Measurements from ENCODE around the gene PLD1.

PLD1 gene

DNA sequence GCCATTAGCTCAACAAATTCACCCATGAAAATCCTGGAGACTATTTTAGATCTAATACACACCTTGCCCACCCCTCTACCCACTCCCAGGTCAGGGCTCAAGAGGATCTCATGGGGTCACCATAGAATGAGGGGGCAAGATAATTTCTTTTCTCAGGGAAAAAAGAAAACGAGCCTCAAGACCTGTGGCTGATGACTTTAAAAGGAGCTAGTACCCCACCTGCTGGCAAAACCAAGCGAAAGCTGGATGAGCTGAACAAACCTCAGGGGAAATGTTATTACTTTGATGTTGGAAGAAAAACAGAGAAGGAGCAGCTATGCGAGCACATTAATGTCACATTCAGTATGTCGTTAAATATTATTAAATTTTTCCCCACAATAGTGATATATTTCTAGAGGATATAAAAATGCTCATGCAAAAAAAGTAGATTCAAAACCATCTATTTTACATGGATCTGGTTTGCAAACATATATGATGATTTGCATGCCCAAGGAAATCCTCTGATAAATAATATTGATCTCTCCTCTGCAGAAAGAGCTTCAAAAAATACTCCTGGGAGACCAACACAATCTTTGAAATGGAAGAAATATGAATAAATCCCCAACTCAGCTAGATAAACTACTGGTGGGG, 37.7 kb downstream of the PLD1 start:
- TF ChIP-seq, protein P1, sequence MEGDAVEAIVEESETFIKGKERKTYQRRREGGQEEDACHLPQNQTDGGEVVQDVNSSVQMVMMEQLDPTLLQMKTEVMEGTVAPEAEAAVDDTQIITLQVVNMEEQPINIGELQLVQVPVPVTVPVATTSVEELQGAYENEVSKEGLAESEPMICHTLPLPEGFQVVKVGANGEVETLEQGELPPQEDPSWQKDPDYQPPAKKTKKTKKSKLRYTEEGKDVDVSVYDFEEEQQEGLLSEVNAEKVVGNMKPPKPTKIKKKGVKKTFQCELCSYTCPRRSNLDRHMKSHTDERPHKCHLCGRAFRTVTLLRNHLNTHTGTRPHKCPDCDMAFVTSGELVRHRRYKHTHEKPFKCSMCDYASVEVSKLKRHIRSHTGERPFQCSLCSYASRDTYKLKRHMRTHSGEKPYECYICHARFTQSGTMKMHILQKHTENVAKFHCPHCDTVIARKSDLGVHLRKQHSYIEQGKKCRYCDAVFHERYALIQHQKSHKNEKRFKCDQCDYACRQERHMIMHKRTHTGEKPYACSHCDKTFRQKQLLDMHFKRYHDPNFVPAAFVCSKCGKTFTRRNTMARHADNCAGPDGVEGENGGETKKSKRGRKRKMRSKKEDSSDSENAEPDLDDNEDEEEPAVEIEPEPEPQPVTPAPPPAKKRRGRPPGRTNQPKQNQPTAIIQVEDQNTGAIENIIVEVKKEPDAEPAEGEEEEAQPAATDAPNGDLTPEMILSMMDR (IDR thresholded peaks at IDR 0.05; ENCODE audit: control extremely low read depth, extremely low read depth, low read depth, missing control alignments) = peak; percentile 72
- peak; percentile 58 for DNase-seq (ENCODE audit: extremely low spot score)
- POLR2A ChIA-PET = no interaction called here
- CTCF ChIA-PET = interaction anchor here (0.7 to 3.5 kb wide), 56 partner anchors 9 to 961 kb away, joined by 3 to 39 read pairs (median 6); partner anchors contain the start of gene PLD1

- TF ChIP-seq, protein P1 (IDR thresholded peaks at IDR 0.05; ENCODE audit: control extremely low read depth, extremely low read depth, low read depth, missing control alignments) = no peak
- peak; percentile 24 for DNase-seq (ENCODE audit: extremely low spot score)
- ChIA-PET CTCF (interaction anchor here (0.7 to 3.5 kb wide), 27 partner anchors 10 to 808 kb away, joined by 3 to 39 read pairs (median 10); no protein-coding TSS in a partner anchor), POLR2A (no interaction called here)
These were observed 39.3 kb downstream of the PLD1 start for GRCh38 chr3:171770689-171771620.

DNA sequence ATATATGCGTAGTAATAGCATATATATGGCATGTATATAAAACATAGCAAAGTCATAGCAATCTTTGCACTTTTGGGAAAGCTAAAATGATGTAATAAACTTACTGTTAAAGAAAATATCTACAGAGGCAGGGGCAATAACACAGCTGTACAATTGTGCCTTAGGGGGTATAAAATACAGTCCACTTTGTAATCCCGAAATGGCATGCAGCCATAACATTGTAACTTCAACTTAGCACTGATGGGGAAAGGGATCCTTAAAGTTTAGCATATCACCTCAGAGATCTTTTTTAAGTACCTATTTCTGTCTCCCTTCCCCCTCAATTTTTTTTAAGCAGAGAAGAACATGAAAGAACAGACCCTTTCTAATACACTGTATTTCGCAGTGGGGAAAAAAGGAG, 40.8 kb downstream of the PLD1 start:
- no peak for DNase-seq (ENCODE audit: extremely low spot score)
- TF ChIP-seq, protein P1 (IDR thresholded peaks at IDR 0.05; ENCODE audit: control extremely low read depth, extremely low read depth, low read depth, missing control alignments) = no peak
- CTCF ChIA-PET = no interaction called here
- POLR2A ChIA-PET = no interaction called here

GRCh38 chr3:171768986-171769385, 41.3 kb downstream of the PLD1 start:
- TF ChIP-seq, protein P1 (IDR thresholded peaks at IDR 0.05; ENCODE audit: control extremely low read depth, extremely low read depth, low read depth, missing control alignments) = no peak
- ChIA-PET CTCF (no interaction called here), POLR2A (no interaction called here)
- no peak for DNase-seq (ENCODE audit: extremely low spot score)

- DNase-seq (ENCODE audit: extremely low spot score) = no peak
- TF ChIP-seq, protein P1 (IDR thresholded peaks at IDR 0.05; ENCODE audit: control extremely low read depth, extremely low read depth, low read depth, missing control alignments) = no peak
- ChIA-PET POLR2A (no interaction called here), CTCF (no interaction called here)
These were observed 41.9 kb downstream of the PLD1 start for GRCh38 chr3:171768281-171768900.

- ChIA-PET POLR2A (no interaction called here), CTCF (interaction anchor here (1.0 to 1.9 kb wide), 2 partner anchors 8 to 10 kb away, joined by 3 to 8 read pairs; no protein-coding TSS in a partner anchor)
- DNase-seq (ENCODE audit: extremely low spot score) = no peak
- TF ChIP-seq, protein P1 (IDR thresholded peaks at IDR 0.05; ENCODE audit: control extremely low read depth, extremely low read depth, low read depth, missing control alignments) = no peak
These were observed 44.8 kb downstream of the PLD1 start for GRCh38 chr3:171765511-171765887.

Data from GM10248 (cell line).